Testis (tissue), 2 donors: ENCODE measurements around the gene SUGP2.

Experiments used
- POLR2A ChIP-seq: fragments of 450-650 bp; IDR thresholded peaks from one replicate; pipeline ENCODE4 v1.6.1; 2017; ENCODE audit warnings: antibody characterized with exemption, mild to moderate bottlenecking, moderate library complexity
- TF ChIP-seq, protein P1 (sequence below), 3 experiments: fragments of 450-650 bp in 2 of 3; fragments of 200-600 bp in 1 of 3; sonication (generic) in 1 of 3; IDR thresholded peaks; one replicate each; pipeline ENCODE4 v1.5.1; 2016 to 2019; ENCODE audit warnings: antibody characterized with exemption in 3 of 3, mild to moderate bottlenecking in 2 of 3, moderate library complexity in 1 of 3

DNA sequence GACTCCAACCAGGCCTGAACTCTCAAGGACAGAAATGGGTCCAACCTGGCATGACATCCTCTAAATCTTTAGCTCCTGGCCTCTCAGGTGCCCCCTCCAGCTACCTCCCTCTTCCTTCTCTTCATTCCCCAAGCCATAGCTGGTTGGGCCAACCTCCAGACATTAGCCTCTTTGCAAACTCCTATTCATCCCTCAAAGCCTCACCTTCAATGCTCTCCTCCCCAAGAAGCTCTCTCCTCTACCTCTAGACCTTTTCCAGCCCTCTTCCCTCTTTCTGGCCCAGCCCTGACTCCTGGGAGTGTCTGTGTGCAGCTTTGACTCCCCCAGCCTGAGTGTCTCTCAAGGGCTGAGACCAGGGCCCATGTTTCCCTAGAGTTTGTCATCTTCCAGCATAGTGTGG lies 87.0 kb downstream of the SUGP2 start:
- TF ChIP-seq, protein P1, sequence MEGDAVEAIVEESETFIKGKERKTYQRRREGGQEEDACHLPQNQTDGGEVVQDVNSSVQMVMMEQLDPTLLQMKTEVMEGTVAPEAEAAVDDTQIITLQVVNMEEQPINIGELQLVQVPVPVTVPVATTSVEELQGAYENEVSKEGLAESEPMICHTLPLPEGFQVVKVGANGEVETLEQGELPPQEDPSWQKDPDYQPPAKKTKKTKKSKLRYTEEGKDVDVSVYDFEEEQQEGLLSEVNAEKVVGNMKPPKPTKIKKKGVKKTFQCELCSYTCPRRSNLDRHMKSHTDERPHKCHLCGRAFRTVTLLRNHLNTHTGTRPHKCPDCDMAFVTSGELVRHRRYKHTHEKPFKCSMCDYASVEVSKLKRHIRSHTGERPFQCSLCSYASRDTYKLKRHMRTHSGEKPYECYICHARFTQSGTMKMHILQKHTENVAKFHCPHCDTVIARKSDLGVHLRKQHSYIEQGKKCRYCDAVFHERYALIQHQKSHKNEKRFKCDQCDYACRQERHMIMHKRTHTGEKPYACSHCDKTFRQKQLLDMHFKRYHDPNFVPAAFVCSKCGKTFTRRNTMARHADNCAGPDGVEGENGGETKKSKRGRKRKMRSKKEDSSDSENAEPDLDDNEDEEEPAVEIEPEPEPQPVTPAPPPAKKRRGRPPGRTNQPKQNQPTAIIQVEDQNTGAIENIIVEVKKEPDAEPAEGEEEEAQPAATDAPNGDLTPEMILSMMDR (IDR thresholded peaks at IDR 0.05) = no peak
- no peak for TF ChIP-seq POLR2A
